Large intestine (tissue), 3 donors: ENCODE results near the gene ATAD5. TPM values are rescaled to one million over a fixed set of nuclear protein-coding genes. Genes with fewer than 3 reads are reported as not detected.

Experiments
- DNase-seq, 2 donors: peaks; one replicate each; pipeline versions ENCODE4 v3.0.0 to v3.0.0-alpha.2; 2013
- H3K27ac ChIP-seq: one replicate; pipeline ENCODE4 v1.5.1; 2013; ENCODE audit warnings: low read length
- H3K27me3 ChIP-seq: 2 replicates; pipeline ENCODE4 v1.6.1; 2013; ENCODE audit warnings: low read length; ENCODE audit not compliant: control insufficient read depth, insufficient read depth
- H3K36me3 ChIP-seq: 2 replicates; pipeline ENCODE4 v1.6.1; 2013; ENCODE audit warnings: low read length; ENCODE audit not compliant: control insufficient read depth, insufficient read depth
- H3K4me1 ChIP-seq: one replicate; pipeline ENCODE4 v1.6.1; 2013; ENCODE audit warnings: low read length; ENCODE audit not compliant: control insufficient read depth, insufficient read depth
- H3K4me3 ChIP-seq: one replicate; pipeline ENCODE4 v1.5.1; 2013; ENCODE audit warnings: low read length
- H3K9me3 ChIP-seq: one replicate; pipeline ENCODE4 v1.6.1; 2013; ENCODE audit warnings: mild to moderate bottlenecking, low read depth, low read length, moderate library complexity; ENCODE audit not compliant: control insufficient read depth
- WGBS: methylation state at CpG from one replicate; pipeline ENCODE4 v1.1.5; 2013; ENCODE audit warnings: low lambda C conversion rate; ENCODE audit not compliant: insufficient coverage; 5-methylcytosine and 5-hydroxymethylcytosine counted together
- polyA plus RNA-seq: library from polyadenylated mRNA; unstranded; fragments of 120-200 nt; gene quantifications from one replicate; pipeline ENCODE4 v1.2.1, GENCODE V29; 2013

Gene ATAD5
- polyA plus RNA-seq, 1 donor, result 4.7 TPM

DNA sequence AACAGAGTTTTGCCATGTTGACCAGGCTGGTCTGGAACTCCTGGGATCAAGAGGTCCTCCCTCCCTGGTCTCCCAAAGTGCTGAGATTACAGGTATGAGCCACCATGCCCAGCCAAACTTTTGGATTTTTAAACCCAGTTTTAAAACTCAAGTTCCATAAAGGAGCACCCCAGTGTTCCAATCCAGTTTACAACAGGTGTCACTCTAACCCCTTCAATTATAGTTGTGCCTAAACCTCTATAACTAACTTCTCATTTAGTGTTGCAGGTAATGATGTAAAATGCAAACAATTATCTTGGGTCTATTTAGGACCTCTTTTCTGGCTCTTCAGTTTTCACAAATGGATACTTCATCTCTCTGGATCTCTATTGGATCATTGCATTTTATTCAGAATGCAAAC lies 82.2 kb downstream of the ATAD5 start:
- H3K27me3 ChIP-seq, result peaks cover 10% of the 10 kb centered on the region

DNA sequence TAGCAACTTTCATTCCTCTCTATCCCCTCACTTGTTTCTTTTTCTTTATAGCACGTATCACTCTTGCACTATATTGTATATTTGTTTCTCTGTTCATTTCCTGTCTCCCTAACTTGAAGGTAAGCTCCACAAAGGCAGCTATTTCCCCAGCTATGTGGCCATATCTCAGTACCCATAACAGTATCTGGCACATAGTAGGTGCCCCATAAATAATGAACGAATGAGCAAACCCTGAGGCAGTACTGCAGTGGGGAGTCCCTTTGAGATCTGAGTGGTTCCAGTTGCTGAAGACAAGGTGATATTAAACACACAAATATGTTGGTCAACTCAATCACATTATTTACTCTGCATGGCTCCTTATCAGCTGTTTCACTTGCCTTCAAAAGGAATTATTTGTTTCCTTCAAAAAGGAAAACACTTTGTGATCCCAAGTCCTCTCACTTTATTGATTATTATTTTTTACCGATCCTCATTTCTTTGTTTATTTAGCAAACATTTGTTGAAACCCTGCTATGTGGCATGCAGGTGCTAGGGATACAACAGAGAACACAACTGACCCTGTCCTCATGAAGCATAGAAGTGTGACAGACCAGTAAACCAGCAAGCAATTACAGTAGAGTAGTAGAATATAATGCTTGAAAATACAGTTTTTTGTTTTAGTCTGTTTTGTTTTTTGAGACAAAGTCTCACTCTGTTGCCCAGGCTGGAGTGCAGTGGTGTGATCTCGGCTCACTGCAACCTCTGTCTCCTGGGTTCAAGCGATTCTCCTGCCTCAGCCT lies 84.3 kb downstream of the ATAD5 start:
- Histone ChIP-seq H3K36me3 (no peaks in the 10 kb centered on the region), H3K4me3 (no peak overlapping the region), H3K4me1 (no peaks in the 10 kb centered on the region), H3K9me3 (no peaks in the 10 kb centered on the region), H3K27me3 (peaks cover 25% of the 10 kb centered on the region), H3K27ac (no peak overlapping the region)
- no peak for DNase-seq
- WGBS, result 86% methylated on average over 1 of the region's 5 CpGs

More for the DNA sequence above, 82.2 kb downstream of the ATAD5 start:
- Histone ChIP-seq H3K27ac (no peak overlapping the region), H3K4me1 (no peaks in the 10 kb centered on the region), H3K36me3 (no peaks in the 10 kb centered on the region), H3K4me3 (no peak overlapping the region), H3K9me3 (no peaks in the 10 kb centered on the region)
- no peak for DNase-seq

DNA sequence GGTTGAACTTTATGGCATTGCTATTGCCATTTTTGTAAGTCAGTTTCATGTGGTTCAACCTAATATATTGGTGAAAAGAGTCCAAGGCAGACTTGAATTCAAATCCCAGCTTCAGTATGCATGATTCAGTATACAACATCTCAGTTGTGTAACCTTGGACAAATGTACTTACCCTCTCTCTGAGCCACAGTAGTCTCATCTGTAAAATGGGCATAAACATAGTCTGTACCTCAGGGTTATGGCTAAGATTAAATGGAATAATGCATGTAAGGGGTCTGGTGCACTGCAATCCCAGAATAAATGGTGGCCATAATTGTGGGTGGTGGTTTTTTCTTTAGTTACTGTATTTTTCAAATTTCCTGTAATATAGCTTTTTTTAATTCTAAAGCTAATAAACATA lies 85.3 kb downstream of the ATAD5 start:
- peaks cover under 1% of the 10 kb centered on the region for H3K9me3 ChIP-seq
- no peaks in the 10 kb centered on the region for H3K4me1 ChIP-seq
- H3K4me3 ChIP-seq, result no peak overlapping the region
- no peak overlapping the region for H3K27ac ChIP-seq
- no peak for DNase-seq
- peaks cover 33% of the 10 kb centered on the region for H3K27me3 ChIP-seq
- no peaks in the 10 kb centered on the region for H3K36me3 ChIP-seq

DNA sequence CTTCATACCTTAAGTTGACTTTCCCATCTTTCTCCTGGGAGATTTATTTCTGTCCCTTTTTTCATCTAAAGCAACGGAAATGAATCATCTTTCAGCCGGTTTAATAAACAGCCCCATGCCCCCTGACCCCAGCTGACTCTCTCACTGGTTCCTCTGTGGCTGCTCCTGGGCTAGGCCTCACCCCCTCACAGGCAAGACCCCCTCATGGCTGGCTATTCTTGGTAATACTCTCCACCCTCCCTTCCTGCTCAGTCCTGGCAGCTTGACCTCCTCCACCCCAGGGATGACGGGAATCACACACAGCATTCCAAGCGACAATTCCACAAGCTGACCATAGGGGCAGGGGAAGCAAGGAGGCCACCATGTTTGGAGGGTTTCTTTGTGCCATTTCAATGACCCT lies 88.5 kb downstream of the ATAD5 start:
- Histone ChIP-seq H3K36me3 (no peaks in the 10 kb centered on the region), H3K27ac (no peak overlapping the region), H3K27me3 (peaks cover 59% of the 10 kb centered on the region), H3K9me3 (peaks cover 5% of the 10 kb centered on the region), H3K4me1 (peaks cover 3% of the 10 kb centered on the region), H3K4me3 (no peak overlapping the region)
- 75% methylated on average over 2 of the region's 4 CpGs for whole genome bisulfite sequencing
- DNase-seq, result no peak

DNA sequence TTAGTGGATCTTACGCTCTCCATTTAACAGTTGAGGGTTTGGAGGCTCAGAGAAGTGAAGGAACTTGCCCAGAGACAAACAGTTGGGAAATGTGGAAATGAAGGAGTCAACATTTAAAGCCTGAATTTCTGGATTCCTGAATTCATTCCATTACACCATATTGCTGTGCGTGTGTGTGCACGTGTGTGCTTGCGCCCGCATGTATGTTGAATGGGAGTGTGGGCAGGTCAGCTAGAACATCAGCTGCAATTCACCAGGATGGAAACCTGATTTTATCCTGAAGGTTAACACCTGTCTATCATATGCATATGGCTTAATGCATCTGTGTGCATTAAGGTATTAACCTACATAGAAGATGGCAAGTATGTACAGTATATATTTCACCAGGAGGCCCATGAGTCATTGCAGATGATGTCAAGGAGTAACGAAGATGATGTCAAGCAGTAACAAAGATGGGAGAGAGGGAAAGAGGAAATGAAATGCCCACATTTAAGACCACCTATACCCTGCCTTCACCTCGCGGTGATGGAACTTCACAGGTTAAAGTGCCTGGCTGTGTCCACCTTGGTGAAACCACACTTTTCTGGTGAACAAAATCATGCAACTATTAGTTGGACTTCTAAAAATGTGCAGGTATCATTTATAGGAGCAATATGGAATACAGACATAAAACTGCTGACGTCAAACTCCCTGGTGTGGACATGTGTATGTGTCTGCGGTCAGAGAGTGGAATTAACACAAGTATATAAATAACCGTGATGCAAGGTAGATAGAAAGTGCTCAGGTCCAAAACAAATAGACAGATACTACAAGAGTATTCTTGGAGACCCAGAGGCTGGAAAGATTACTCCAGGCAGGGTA lies 89.1 kb downstream of the ATAD5 start:
- Histone ChIP-seq H3K4me1 (peaks cover 3% of the 10 kb centered on the region), H3K27ac (no peak overlapping the region), H3K9me3 (peaks cover 5% of the 10 kb centered on the region), H3K4me3 (no peak overlapping the region), H3K36me3 (no peaks in the 10 kb centered on the region), H3K27me3 (peaks cover 59% of the 10 kb centered on the region)
- no peak for DNase-seq
- WGBS, result 39% methylated on average over 2 of the region's 11 CpGs

DNA sequence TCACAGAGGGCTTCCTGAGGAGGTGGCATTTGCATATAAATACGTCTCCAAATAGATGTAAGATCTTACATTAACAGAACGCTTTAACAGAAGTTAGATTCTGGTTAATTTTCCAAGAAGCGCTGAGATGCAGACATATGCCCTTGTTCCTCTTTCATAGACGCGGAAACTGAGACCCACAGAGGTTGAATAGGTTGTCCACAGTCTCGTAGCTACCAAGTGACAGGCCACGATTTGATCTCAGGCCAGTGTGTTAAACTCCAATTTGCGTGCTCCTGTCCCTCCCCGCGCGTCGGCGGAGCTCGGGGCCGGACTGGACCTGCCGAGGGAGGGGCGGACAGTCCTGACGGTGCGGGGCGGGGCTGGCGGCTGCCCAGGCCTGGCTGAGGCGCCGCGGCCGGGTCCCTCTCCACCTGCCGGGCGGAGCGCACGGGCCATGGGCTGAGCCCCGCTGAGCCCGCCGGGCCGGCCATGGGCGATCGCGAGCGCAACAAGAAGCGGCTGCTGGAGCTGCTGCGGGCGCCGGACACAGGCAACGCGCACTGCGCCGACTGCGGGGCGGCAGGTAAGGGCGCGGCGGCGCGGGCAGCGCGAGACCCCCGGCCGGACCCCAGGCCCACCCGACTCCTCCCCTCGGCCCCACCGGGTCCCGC lies 89.9 kb downstream of the ATAD5 start, which contains the start of gene ADAP2:
ADAP2 (plus strand) TSS at position 402 of the 653 bp plus-strand sequence; CDS start at position 472, 70 bp downstream.
- WGBS, result no CpG with 5 or more reads among the region's 60 CpGs
- Histone ChIP-seq H3K36me3 (no peaks in the 10 kb centered on the region), H3K4me1 (peaks cover 3% of the 10 kb centered on the region), H3K27me3 (peaks cover 61% of the 10 kb centered on the region), H3K9me3 (peaks cover 5% of the 10 kb centered on the region), H3K4me3 (peak within 1 kb of the TSS; percentile 5), H3K27ac (no peak within 1 kb of the TSS)
- peak in 1 of 2 donors; percentile 61 for DNase-seq

DNA sequence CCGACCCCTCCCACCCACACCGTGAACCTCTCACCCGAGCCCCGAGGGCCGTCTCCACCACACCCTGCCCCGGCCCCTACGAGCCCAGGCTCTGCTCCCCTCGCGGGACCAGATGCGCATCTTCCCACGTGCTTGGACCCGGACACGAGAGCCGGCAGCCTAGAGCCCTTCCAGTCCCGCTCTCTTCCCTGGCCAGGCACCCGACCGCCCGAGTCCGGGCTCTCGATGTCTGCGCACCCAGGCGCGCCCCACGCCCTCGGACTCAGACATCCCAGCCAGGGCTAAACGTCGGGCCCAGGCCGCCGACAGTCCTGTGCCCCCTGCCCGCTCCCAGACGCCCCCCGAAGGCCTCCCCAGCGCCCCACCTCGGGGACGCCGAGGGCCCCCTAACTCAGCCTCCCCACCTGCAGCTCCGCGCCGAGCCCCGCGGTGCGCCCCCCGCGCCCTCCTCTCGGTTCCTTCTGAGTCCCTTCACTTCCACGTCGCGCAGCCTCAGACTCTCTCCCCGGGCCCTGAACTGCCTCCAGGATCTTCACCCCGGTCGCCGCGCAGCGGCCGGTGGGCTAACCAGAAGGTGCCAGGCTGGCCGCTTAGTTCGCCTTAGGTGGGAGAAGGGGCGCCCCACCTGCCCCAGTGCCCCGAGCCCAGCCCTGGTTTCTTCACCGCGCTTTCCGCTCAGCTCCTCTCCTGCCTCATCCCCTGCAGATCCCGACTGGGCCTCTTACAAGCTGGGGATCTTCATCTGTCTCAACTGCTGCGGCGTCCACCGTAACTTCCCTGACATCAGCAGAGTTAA lies 90.7 kb downstream of the ATAD5 start:
- no CpG with 5 or more reads among the region's 66 CpGs for WGBS
- H3K27me3 ChIP-seq, result peaks cover 58% of the 10 kb centered on the region
- peak overlapping the region; percentile 5 for H3K4me3 ChIP-seq
- H3K4me1 ChIP-seq, result peaks cover 3% of the 10 kb centered on the region
- DNase-seq, result peak in 1 of 2 donors; percentile 27
- H3K36me3 ChIP-seq, result no peaks in the 10 kb centered on the region
- peaks cover 5% of the 10 kb centered on the region for H3K9me3 ChIP-seq
- H3K27ac ChIP-seq, result no peak overlapping the region

DNA sequence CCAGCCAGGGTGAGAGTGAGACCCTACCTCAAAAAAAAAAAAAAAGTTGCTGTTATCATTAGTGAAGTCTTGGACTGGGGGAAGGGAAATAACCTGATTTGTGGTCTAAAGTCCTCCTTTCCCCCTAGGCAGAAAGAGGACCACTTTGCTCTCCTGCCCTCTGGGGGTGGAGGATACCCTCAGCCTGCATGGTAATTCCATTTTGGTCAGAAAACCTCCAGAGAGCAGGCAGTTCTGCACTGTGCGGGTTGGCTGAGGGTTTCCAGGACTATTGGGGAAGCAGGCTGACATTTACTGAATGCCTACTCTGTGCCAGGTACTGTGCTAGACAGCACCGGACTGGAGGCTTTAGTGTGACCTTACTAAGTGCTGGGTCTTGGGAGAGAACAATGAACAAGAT lies 92.6 kb downstream of the ATAD5 start:
- H3K27ac ChIP-seq, result no peak overlapping the region
- H3K4me1 ChIP-seq, result peaks cover 3% of the 10 kb centered on the region
- peaks cover 48% of the 10 kb centered on the region for H3K27me3 ChIP-seq
- no peaks in the 10 kb centered on the region for H3K36me3 ChIP-seq
- peaks cover 5% of the 10 kb centered on the region for H3K9me3 ChIP-seq
- H3K4me3 ChIP-seq, result no peak overlapping the region
- WGBS, result no CpG with 5 or more reads among the region's 2 CpGs
- DNase-seq, result no peak

DNA sequence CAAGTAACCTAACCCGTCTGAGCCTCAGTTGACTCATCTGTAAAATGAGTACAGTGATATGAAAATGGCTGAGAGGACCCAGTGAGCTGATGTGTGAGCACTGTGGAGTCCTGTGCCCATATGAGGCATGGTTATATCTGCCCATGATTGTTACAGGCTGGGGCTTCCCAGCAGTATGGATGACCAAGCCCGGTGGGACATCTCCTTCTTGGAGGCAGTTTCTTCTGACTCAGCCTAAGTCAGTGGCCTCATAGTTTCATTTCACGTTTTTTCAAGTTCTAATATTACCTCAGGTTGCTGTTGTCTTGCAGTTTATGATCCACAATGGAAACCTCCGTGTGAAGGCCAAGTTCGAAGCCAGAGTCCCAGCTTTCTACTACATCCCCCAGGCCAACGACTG lies 94.8 kb downstream of the ATAD5 start:
- no peak overlapping the region for H3K27ac ChIP-seq
- no CpG with 5 or more reads among the region's 6 CpGs for WGBS
- H3K36me3 ChIP-seq, result no peaks in the 10 kb centered on the region
- no peak overlapping the region for H3K4me3 ChIP-seq
- peaks cover 31% of the 10 kb centered on the region for H3K27me3 ChIP-seq
- H3K4me1 ChIP-seq, result peaks cover 3% of the 10 kb centered on the region
- DNase-seq, result no peak
- H3K9me3 ChIP-seq, result peaks cover 5% of the 10 kb centered on the region

DNA sequence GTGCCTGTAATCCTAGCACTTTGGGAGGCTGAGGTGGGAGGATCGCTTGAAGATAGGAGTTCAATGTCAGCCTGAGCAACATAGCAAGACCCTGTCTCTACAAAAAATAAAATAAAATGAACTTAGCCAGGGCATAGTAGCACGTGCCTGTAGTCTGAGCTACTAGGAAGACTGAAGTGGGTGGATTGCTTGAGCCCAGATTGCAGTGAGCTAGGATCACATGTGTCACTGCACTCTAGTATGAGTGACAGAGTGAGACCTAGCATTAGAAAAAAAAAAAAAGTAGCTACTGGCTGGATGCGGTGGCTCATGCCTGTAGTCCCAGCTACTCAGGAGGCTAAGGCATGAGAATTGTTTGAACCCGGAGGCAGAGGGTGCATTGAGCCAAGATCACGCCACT lies 96.0 kb downstream of the ATAD5 start:
- Histone ChIP-seq H3K27me3 (peaks cover 21% of the 10 kb centered on the region), H3K9me3 (no peaks in the 10 kb centered on the region), H3K4me1 (no peaks in the 10 kb centered on the region), H3K36me3 (no peaks in the 10 kb centered on the region), H3K4me3 (no peak overlapping the region), H3K27ac (no peak overlapping the region)
- WGBS, result no CpG with 5 or more reads among the region's 5 CpGs
- no peak for DNase-seq
